Activated CD8-positive, alpha-beta T cell treated with anti-CD3 and anti-CD28 coated beads, Interleukin-2, amount 10 ng/mL, durations not matched to agents 7 days and 5 days (primary cell): ENCODE results near the gene MRPL42. TPM values are rescaled to one million over a fixed set of nuclear protein-coding genes. Genes with fewer than 3 reads are reported as not detected.

ENCODE experiments used
- ATAC-seq: fragments of 150-1000 bp; cut with Tn5 transposase; one replicate; pipeline ENCODE4 v1.10.0; 2021; ENCODE audit warnings: moderate library complexity
- CTCF ChIA-PET: fragments of 350-600 bp; sonication (Branson Sonifier 250); formaldehyde crosslinking; loops from one replicate; lab custom pipeline; 2021; ENCODE audit warnings: antibody characterized with exemption; lab: Charles Lee
- POLR2A ChIA-PET: fragments of 350-600 bp; sonication (Branson Sonifier 250); formaldehyde crosslinking; loops from one replicate; lab custom pipeline; 2021; ENCODE audit warnings: antibody characterized with exemption; lab: Charles Lee
- DNase-seq: peaks from one replicate; pipeline ENCODE4 v3.0.0-alpha.2; 2020
- H3K27ac Mint-ChIP-seq: one replicate; pipeline ENCODE4 v1.8.0; 2021; ENCODE audit warnings: mild to moderate bottlenecking, mixed read lengths
- H3K27me3 Mint-ChIP-seq: one replicate; pipeline ENCODE4 v1.8.0; 2021; ENCODE audit warnings: low read depth, mixed read lengths
- H3K36me3 Mint-ChIP-seq: one replicate; pipeline ENCODE4 v1.8.0; 2021; ENCODE audit warnings: low read depth, mixed read lengths
- H3K4me1 Mint-ChIP-seq: one replicate; pipeline ENCODE4 v1.8.0; 2021; ENCODE audit warnings: low read depth, mixed read lengths
- H3K4me3 Mint-ChIP-seq: one replicate; pipeline ENCODE4 v1.8.0; 2021; ENCODE audit warnings: mild to moderate bottlenecking, mixed read lengths
- H3K9me3 Mint-ChIP-seq: one replicate; pipeline ENCODE4 v1.8.0; 2022; ENCODE audit warnings: mixed read lengths; ENCODE audit not compliant: insufficient read depth
- total RNA-seq, 2 experiments: library from RNA; stranded (reverse); gene quantifications; one replicate each; pipeline ENCODE4 v1.2.3, GENCODE V29; 2021

Gene MRPL42
- total RNA-seq: 10 to 100 TPM; 55.8 to 57.0 TPM

GRCh38 chr12:93467351-93468007, at the start of gene MRPL42:
Gene MRPL42, plus strand, starts transcription at chr12:93467514. Its CDS starts 1,772 bp downstream, at chr12:93469286.
- Mint-ChIP-seq H3K4me3 (peak within 1 kb of the TSS; percentile 94), H3K4me1 (peaks cover 30% of the 10 kb centered on the region), H3K9me3 (no peaks in the 10 kb centered on the region), H3K36me3 (peaks cover 14% of the 10 kb centered on the region), H3K27ac (peak within 1 kb of the TSS; percentile 97), H3K27me3 (no peaks in the 10 kb centered on the region)
- ATAC-seq: peak; percentile 90
- ChIA-PET CTCF (interaction anchor here (0.5 to 1.9 kb wide), 17 partner anchors 11 to 635 kb away, joined by 3 to 10 read pairs (median 4); no protein-coding TSS in a partner anchor), POLR2A (interaction anchor here (0.7 to 1.9 kb wide), 4 partner anchors 9 to 52 kb away, joined by 3 to 17 read pairs (median 3); partner anchors contain the start of gene UBE2N)
- DNase-seq: peak; percentile 94

GRCh38 chr12:93417967-93418480, 49.3 kb upstream of the MRPL42 start:
- no peak overlapping the region for H3K4me3 Mint-ChIP-seq

GRCh38 chr12:93419388-93420034, 47.8 kb upstream of the MRPL42 start:
- ChIA-PET POLR2A (no interaction called here), CTCF (interaction anchor here (0.7 to 5.3 kb wide), 47 partner anchors 9 to 709 kb away, joined by 3 to 72 read pairs (median 5); partner anchors contain the start of genes EEA1, MRPL42 and UBE2N)
- ATAC-seq (peak; percentile 62), DNase-seq (no peak)
- no peaks in the 10 kb centered on the region for H3K9me3 Mint-ChIP-seq
- H3K4me3 Mint-ChIP-seq: no peak overlapping the region
- no peaks in the 10 kb centered on the region for H3K27me3 Mint-ChIP-seq
- peaks cover 75% of the 10 kb centered on the region for H3K4me1 Mint-ChIP-seq
- H3K27ac Mint-ChIP-seq: no peak overlapping the region
- peaks cover 16% of the 10 kb centered on the region for H3K36me3 Mint-ChIP-seq

More at GRCh38 chr12:93417967-93418480, 49.3 kb upstream of the MRPL42 start:
- no peak overlapping the region for H3K27ac Mint-ChIP-seq
- ChIA-PET POLR2A (interaction anchor here (0.6 to 1.4 kb wide), 2 partner anchors 23 to 519 kb away, joined by 3 to 5 read pairs; partner anchors contain the start of gene UBE2N), CTCF (interaction anchor here (0.8 to 3.1 kb wide), 5 partner anchors 21 to 684 kb away, joined by 3 to 26 read pairs (median 3); no protein-coding TSS in a partner anchor)
- peaks cover 22% of the 10 kb centered on the region for H3K36me3 Mint-ChIP-seq
- no peaks in the 10 kb centered on the region for H3K27me3 Mint-ChIP-seq
- H3K9me3 Mint-ChIP-seq: no peaks in the 10 kb centered on the region
- DNase-seq (no peak), ATAC-seq (no peak)
- H3K4me1 Mint-ChIP-seq: peaks cover 74% of the 10 kb centered on the region

GRCh38 chr12:93422050-93422449, 45.3 kb upstream of the MRPL42 start:
- DNase-seq (no peak), ATAC-seq (no peak)
- CTCF ChIA-PET: interaction anchor here (0.8 to 5.3 kb wide), 6 partner anchors 16 to 680 kb away, joined by 4 to 72 read pairs (median 6); no protein-coding TSS in a partner anchor
- Mint-ChIP-seq H3K27me3 (no peaks in the 10 kb centered on the region), H3K27ac (no peak overlapping the region), H3K9me3 (no peaks in the 10 kb centered on the region), H3K36me3 (peaks cover 9% of the 10 kb centered on the region), H3K4me1 (peaks cover 74% of the 10 kb centered on the region), H3K4me3 (no peak overlapping the region)
- POLR2A ChIA-PET: interaction anchor here (0.5 to 0.8 kb wide), 3 partner anchors 19 to 1794 kb away, joined by 3 read pairs; no protein-coding TSS in a partner anchor

GRCh38 chr12:93425736-93426411, 41.4 kb upstream of the MRPL42 start:
- no peak overlapping the region for H3K4me3 Mint-ChIP-seq

GRCh38 chr12:93426412-93426805, 40.9 kb upstream of the MRPL42 start:
- POLR2A ChIA-PET: interaction anchor here (0.6 kb wide), 1 partner anchor 1417 kb away, joined by 4 read pairs; no protein-coding TSS in a partner anchor
- peak; percentile 33 for ATAC-seq
- Mint-ChIP-seq H3K4me1 (peaks cover 63% of the 10 kb centered on the region), H3K4me3 (no peak overlapping the region), H3K36me3 (peaks cover 19% of the 10 kb centered on the region), H3K27me3 (no peaks in the 10 kb centered on the region), H3K9me3 (no peaks in the 10 kb centered on the region), H3K27ac (peak overlapping the region; percentile 43)
- CTCF ChIA-PET: interaction anchor here (0.6 to 2.1 kb wide), 7 partner anchors 11 to 675 kb away, joined by 3 to 9 read pairs (median 4); no protein-coding TSS in a partner anchor
- no peak for DNase-seq

More at GRCh38 chr12:93425736-93426411, 41.4 kb upstream of the MRPL42 start:
- H3K27ac Mint-ChIP-seq: peak overlapping the region; percentile 43
- H3K4me1 Mint-ChIP-seq: peaks cover 61% of the 10 kb centered on the region
- no peaks in the 10 kb centered on the region for H3K9me3 Mint-ChIP-seq
- DNase-seq (no peak), ATAC-seq (no peak)
- no peaks in the 10 kb centered on the region for H3K27me3 Mint-ChIP-seq
- CTCF ChIA-PET: interaction anchor here (0.6 to 2.1 kb wide), 8 partner anchors 11 to 676 kb away, joined by 3 to 9 read pairs (median 4); no protein-coding TSS in a partner anchor
- H3K36me3 Mint-ChIP-seq: peaks cover 16% of the 10 kb centered on the region
- POLR2A ChIA-PET: interaction anchor here (0.6 to 1.5 kb wide), 3 partner anchors 16 to 1417 kb away, joined by 3 to 5 read pairs (median 4); partner anchors contain the start of gene UBE2N

- ChIA-PET POLR2A (interaction anchor here (1.2 kb wide), 1 partner anchor 13 kb away, joined by 3 read pairs; no protein-coding TSS in a partner anchor), CTCF (interaction anchor here (0.8 to 1.3 kb wide), 3 partner anchors 8 to 20 kb away, joined by 3 to 9 read pairs (median 3); no protein-coding TSS in a partner anchor)
- H3K4me1 Mint-ChIP-seq: peaks cover 57% of the 10 kb centered on the region
- H3K9me3 Mint-ChIP-seq: no peaks in the 10 kb centered on the region
- H3K4me3 Mint-ChIP-seq: no peak overlapping the region
- H3K27me3 Mint-ChIP-seq: no peaks in the 10 kb centered on the region
- DNase-seq (no peak), ATAC-seq (no peak)
- H3K36me3 Mint-ChIP-seq: peaks cover 21% of the 10 kb centered on the region
- H3K27ac Mint-ChIP-seq: no peak overlapping the region
Observed at GRCh38 chr12:93427779-93428564, 39.3 kb upstream of the MRPL42 start.

- ChIA-PET POLR2A (no interaction called here), CTCF (interaction anchor here (0.6 to 1.3 kb wide), 4 partner anchors 8 to 31 kb away, joined by 3 to 14 read pairs (median 4); no protein-coding TSS in a partner anchor)
- no peaks in the 10 kb centered on the region for H3K27me3 Mint-ChIP-seq
- peaks cover 18% of the 10 kb centered on the region for H3K36me3 Mint-ChIP-seq
- no peak for ATAC-seq
- H3K27ac Mint-ChIP-seq: no peak overlapping the region
- H3K4me1 Mint-ChIP-seq: peaks cover 53% of the 10 kb centered on the region
- DNase-seq: no peak
- H3K9me3 Mint-ChIP-seq: no peaks in the 10 kb centered on the region
- no peak overlapping the region for H3K4me3 Mint-ChIP-seq
Observed at GRCh38 chr12:93429448-93429847, 37.9 kb upstream of the MRPL42 start.

- ATAC-seq (no peak), DNase-seq (no peak)
- CTCF ChIA-PET: interaction anchor here (0.6 to 1.2 kb wide), 3 partner anchors 9 to 31 kb away, joined by 3 to 14 read pairs (median 5); no protein-coding TSS in a partner anchor
- Mint-ChIP-seq H3K4me1 (peaks cover 52% of the 10 kb centered on the region), H3K4me3 (no peak overlapping the region), H3K27ac (no peak overlapping the region), H3K9me3 (no peaks in the 10 kb centered on the region), H3K36me3 (peaks cover 18% of the 10 kb centered on the region), H3K27me3 (no peaks in the 10 kb centered on the region)
- POLR2A ChIA-PET: no interaction called here
Observed at GRCh38 chr12:93429852-93430251, 37.5 kb upstream of the MRPL42 start.

- H3K4me3 Mint-ChIP-seq: no peak overlapping the region
Observed at GRCh38 chr12:93430280-93430679, 37.0 kb upstream of the MRPL42 start.

More at GRCh38 chr12:93430280-93430679, 37.0 kb upstream of the MRPL42 start:
- H3K4me1 Mint-ChIP-seq: peaks cover 50% of the 10 kb centered on the region
- POLR2A ChIA-PET: no interaction called here
- H3K36me3 Mint-ChIP-seq: peaks cover 18% of the 10 kb centered on the region
- no peak overlapping the region for H3K27ac Mint-ChIP-seq
- H3K9me3 Mint-ChIP-seq: no peaks in the 10 kb centered on the region
- CTCF ChIA-PET: interaction anchor here (0.6 to 3.3 kb wide), 3 partner anchors 10 to 32 kb away, joined by 5 to 27 read pairs (median 14); no protein-coding TSS in a partner anchor
- ATAC-seq: no peak
- DNase-seq: no peak
- no peaks in the 10 kb centered on the region for H3K27me3 Mint-ChIP-seq
